Activated effector memory CD4-positive, alpha-beta T cell treated with Interleukin-2 at 50 U/mL for 16 hours (primary cell): ENCODE measurements around the gene AOX1.
A peak's percentile ranks its signal among the peaks of the same experiment; 100 is the strongest.
"Not testable (repeated sequence)": the region's sequence is repeated elsewhere in the genome, so short reads cannot be mapped to it uniquely, and the experiment has no call there.

Source experiments
- DNase-seq: peaks from one replicate; pipeline ENCODE4 v3.0.0-alpha.2; 2020

Gene AOX1

DNA sequence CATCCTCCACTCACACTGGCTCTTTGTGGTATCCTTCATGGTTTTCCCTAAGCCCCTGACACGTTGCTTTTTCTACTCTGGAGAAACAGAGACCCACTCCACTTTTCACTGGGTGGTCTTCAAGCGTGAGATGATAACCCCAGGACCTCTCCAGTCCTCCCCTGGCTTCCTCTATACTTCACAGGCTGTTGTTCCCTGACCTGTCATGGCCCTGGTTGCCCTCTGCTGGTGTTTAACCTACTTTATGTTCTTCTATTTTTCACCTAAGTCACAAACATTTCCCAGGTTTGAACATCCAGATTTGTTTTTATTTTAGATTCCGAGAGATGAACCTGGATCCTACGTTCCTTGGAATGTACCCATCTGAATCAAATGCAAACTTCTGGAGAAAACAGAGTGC is 84.5 kb downstream of the AOX1 start:
- DNase-seq, result no peak

DNA sequence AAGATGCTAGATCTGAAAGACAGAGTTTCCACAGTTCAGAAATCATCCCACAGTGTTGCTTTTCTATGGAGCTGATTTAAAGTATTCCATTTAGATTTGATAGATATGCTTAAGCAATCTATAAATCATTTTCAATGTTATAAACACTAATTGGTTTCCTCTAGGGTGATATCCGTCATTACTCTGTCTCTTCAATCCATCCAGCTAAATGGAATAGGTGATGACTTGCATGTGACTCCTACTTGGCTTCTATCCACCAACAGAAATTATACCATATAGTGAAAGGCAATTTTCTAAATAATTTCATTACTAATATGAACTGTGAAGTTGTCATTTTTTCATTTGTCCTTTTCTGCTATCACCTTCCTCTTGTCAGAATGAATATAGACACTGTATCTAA is 84.9 kb downstream of the AOX1 start:
- no peak for DNase-seq

DNA sequence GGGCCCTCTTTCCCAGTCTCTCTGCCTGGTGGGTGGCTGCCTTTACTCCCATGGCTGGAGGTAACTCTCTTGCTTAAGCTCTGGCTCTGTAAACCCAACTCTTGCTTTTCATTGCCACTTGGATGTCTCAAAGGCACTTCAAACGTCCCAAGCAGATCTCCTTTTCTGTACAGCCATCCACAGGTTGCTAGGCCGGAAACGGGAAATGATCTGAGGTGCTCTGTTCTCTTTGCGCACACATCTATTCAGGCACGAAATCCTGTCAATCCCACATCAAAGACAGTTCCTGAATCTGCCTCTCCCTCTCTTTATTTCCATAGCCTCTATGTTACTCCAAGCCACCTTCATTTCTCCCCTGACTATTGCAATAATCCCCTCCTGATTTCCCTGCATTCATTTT is 87.4 kb downstream of the AOX1 start:
- DNase-seq, result no peak

DNA sequence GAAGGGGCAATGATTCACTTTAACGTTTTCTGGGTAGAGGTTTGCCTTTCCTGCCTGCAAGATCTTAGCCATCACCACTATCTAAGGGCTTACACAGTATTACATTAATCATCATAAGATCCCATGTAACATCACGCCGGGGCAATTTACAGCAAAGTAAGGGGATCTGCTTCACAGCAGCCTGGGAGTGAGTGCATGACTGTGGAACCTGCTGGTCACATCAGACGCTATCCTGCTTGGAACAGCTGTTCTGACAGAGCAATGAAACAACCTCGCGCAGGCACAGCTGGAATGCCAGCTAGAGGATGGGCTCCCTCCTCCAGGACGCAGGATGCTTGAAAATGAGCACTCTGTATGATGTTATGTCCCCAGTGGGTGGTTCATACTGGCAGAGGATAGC is 89.0 kb downstream of the AOX1 start:
- no peak for DNase-seq

DNA sequence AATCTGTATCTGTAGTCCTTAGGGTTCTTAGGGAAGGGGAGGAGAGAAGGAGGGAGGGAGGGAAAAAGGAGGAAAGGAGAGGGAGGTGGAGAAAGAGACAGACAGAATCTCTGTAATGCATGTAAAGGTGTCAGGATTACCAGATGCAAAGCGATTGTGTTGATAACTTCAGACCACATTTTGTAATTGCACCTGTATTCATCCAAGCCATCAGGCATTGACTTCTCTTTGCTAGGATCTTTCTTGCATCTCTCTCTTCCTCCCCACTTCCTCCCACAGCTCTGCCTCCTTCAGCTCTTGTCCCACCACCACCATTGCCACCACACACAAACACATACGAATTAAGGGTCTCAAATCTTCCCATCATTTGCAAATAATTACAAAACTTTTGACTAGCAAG is 91.4 kb downstream of the AOX1 start:
- DNase-seq, result no peak

DNA sequence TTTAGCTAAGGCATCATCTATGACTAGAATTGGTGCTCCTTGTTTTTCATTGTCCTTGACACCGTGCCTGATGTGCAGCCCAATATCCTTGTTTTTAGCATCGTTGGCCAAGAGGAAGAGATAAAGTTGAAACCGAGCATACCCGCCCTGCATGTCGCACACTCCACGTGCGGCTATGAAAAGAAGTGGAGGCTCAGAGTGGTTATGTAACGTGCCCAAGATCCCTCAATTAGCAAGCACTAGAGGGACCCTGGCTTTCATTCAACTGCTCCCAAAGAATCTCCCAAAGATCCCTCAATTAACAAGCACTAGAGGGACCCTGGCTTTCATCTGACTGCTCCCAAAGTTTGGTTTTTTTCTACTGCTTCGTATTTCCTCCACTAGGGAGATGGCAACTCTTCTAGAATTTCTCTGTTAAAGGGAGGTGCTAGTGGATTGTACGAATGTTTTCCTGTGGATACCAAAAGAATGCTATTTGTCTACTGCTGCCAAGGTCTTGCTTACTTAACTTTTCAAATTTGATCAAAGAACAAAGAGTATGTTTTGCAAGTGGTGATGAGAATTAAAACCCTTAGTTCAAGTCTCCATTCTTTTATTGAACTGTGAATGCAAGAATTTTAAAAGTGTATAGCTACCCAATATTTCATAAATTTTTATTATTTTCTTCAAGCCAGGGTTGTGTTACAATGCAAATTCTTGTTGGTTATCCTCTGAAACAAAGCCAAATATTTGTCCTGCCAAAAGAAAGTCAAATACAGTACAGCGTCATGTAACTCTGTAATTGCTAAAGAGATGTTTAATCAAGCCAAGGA is 92.1 kb downstream of the AOX1 start:
- no peak for DNase-seq

DNA sequence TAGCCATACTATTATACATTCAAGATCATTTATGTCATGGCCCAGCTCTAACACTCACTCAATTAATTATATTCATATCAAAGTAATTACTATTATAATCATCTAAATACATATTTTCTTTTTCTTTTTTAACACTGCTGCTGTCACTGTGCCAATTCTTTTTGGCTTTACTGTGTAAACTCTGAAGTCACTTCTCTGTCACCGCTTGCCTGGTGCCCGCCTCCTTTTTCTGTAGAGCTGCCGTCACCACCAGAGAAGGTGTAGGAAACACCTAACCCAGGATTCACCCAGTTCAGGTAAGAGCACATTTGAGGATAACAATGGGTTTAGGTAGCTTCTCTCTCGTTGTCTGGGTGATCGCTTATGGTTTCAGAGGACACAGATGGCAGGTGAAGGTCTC is 93.3 kb downstream of the AOX1 start:
- no peak for DNase-seq

DNA sequence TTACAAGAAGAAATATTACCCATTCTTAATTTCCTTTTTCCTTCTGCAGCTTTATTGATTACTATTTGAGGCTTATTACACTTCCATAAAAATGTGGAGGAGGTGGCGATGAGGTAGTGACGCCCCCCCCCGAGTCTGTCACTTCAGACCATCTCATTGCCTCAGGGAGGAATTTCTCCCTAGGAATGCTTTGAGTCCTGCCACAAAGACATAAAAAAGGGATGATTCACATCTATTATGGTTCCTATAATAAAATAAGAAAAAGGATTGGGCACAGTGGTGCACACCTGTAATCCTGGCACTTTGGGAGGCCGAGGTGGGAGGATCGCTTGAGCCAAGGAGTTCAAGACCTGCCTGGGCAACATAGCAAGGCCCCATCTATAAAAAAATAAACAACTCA is 93.7 kb downstream of the AOX1 start:
- no peak for DNase-seq

DNA sequence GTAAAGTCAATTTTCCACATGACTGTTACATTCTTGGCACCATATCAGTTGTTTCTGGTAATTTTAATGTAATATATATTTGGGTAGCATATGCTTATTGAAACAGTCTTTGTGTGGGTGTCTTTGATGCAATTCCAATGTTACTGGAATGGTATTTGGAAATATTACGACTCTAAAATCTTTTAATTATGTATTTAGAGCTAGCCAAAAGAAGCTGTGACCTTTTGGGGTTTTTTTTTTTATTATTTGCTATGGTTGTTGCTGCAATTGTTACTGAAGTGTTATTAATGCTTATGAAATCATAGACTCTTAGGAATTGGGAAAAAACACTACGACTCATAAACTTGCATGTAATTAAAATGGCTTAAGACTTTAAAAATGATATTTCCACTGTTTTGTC is 95.9 kb downstream of the AOX1 start:
- DNase-seq, result no peak

DNA sequence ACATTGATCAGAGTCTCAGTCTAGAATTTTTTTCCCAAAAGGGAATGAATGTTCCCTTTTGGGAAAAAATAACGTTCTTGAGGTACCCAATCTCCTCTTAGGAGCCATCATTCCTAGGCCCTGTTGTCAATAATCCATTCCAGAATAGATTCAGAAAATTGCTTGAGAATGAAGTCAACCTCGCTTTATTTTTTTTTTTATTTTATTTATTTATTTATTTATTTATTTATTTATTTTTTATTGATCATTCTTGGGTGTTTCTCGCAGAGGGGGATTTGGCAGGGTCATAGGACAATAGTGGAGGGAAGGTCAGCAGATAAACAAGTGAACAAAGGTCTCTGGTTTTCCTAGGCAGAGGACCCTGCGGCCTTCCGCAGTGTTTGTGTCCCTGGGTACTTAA is 96.6 kb downstream of the AOX1 start:
- DNase-seq, result not testable (repeated sequence)

DNA sequence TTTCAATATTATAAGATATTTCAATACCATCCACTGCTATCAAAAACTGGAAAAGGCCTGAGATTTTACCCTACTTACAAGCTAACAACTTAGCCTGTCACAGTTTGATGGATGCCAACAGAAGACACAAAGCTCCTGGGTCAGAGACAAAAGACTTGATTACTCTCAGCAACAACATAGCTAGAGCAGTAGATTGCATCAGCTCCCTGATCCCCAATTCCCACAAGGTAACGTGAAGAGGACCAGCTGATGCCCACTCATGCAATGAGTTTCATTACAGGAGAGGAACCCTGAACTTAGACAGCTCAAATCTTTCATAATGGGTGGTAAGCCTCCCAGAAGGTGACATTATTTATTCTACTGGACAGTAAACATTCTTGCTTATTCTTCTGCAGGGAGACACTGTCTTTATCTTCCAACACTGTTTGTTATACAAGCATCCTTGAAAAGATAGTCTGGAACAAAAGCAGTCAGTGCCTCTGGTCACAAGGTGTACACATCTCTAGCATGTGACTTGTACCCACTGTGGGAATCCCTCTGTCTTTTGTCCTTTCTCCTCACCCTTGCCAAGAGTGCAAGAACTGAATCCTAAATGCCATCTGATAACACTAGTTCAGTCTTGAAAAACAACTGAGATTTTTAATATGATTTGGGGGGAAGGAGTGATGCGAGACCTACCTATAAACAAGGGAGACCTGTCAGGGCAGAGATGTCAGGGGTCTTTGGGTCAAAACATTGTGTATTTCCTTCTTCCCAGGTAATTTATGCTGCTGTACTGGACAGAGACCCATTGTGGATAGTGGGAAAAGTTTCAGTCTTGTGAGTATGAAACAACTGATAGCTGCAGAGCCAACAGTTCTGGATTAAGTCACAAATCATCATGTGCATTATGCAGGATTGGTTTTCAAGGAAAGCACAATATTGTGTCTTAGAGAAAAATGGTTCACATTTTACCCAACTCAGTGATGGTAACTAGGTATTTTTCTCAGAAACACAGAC is 102.4 kb downstream of the AOX1 start:
- DNase-seq, result no peak

DNA sequence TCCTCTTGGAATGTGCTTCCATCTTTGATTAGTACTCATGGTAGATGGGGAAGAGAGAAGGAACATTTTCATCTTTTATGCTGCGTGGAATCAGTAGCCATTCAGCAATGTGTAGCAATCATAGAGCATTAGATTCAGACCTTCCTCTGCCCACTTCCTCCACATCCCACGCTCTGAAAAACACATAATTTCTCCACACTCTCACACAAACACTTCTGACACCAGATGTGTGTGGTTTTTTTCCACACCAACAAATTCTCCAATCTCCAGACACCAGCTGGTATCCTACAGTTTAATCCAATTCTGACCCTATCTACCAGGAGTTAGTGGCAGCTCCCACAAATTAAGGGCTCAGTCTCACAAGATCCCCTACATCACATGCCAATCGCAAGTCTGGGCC is 103.3 kb downstream of the AOX1 start:
- DNase-seq, result no peak

DNA sequence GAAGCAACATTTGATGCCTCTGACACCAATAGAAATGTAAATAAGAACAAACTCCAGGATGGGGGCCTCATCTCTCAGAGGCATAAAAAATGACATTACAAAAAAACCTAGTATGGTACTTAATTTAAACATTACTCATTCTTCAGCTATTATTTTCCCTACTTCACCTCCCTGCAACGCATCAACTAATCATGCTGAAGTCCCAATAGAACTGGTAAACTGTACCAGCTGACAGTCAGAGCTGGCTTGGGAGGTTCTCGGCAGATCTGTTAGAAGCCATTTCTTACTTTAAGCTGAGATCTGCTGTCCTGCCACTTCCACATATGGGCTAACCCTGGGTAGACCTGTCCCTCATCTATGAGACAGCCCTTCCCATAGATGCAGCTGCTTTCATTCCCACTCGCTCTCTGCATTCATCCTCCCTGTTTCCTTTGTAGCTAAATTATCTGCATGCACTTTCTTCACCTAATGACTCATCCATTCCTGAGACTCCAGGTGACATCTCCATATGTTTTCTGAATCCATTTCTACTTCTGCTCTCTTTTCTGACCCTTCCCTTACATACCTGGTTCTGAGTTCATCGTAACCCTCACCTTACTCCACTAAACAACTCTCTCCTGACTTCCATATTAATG is 108.1 kb downstream of the AOX1 start:
- DNase-seq, result no peak

DNA sequence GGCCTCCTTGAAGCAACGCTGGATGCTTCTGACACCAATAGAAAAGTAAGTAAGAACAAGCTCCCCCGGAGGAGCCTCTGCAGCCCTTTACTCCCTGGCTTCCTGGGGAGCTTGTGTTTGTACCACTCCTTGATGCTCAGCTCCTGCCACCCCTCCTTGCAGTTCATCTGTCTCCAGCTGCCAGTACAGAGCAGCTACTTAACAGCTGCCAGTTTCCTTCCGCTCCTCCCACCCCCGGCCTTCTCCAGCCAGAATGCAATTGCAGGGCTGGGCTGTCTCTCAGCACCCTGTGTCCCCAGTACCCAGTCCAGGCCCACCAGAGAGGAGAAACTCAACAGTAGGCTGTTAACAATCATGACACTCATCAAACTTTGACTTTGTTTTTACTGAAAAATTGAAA is 109.4 kb downstream of the AOX1 start:
- no peak for DNase-seq

DNA sequence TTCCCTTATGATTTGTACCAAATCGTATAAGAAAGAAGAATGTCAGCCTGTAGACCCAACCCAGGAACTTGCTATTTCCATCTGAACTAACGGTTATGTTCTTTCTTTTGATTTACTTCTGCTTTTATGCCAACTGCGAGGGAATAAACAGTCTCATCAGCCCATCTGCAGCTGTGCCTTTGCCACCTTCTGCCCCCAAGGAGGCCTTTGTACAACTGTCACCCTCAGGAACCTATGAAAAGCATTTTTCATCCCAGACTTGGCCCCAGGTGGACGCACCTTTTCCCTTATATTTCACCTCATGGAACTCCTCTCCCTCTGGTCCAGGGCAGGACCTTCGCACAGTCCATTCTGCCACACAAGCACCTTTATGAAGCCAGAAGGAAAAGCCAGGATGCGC is 109.8 kb downstream of the AOX1 start:
- no peak for DNase-seq

DNA sequence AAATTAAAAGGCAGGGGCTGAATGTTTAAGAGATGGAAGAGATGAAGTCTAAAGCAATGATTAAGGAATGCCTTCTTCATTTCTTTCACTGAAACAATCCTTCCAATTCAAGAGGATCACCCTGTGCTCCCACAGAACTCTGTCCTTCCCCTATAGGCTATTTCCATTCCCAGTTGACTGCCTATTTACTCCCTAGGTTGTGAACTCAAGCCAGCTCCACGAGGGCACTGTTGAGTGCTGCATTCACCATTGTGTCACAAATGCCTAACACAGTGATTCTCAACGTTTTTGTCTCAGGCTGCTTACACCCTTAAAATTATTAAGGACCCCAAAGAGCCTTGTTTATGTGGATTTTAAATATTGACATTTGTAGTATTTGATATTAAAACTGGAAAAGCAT is 112.4 kb downstream of the AOX1 start:
- DNase-seq, result no peak

DNA sequence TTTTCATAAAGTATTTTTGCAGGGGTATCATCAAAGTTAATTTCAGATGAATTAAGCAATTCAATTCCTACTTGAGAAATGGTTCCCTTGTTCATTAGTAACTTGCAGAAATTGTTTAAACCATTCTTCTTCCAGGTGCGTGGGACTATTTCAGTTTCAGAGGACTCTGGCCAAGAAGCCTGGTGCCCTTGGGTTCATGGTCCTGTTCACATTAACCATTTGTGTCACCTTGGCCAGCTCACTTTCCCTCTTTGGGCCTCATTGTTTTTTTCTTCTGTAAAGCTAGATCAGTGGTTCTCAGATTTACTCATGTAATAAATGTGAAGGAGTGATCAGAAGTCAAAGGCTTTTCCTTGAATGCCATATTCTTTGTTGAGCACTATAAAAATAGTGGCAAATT is 113.5 kb downstream of the AOX1 start:
- no peak for DNase-seq

DNA sequence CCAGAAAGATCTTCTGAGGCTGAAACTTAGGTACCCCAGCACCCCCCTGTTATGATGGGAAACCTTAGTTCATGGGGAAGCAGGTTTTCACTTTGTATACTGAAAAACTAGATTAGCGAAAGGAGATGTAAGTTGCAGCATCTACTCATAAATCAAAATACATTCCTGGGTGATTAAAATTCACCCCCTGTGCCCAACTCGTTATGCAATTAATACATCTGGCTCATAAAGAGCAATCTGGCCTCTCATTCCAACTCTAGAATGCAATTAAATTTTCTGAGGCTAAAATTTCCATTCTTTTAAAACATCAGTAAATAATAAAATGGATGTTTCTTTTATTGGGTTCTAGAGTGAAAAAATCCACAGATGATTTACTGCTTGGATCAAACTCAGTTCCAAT is 115.0 kb downstream of the AOX1 start:
- DNase-seq, result no peak

DNA sequence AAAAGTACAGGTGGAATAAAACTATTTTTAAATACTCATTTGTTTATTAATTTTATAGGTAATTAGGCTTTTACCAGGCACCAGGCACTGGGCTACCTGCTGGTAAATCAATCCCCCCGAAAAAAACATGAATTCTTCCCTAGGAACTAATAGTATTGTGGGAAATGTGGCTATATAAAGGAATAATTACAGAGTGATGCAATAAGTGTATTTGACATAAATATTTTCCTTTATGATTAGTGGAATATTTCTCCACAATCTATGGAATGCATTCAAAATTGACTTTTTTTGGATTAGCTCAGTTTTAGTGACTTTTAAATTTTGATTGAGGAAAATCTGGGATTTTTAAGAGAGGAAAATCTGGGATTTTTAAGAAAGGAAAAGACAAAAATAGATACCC is 116.2 kb downstream of the AOX1 start:
- no peak for DNase-seq

DNA sequence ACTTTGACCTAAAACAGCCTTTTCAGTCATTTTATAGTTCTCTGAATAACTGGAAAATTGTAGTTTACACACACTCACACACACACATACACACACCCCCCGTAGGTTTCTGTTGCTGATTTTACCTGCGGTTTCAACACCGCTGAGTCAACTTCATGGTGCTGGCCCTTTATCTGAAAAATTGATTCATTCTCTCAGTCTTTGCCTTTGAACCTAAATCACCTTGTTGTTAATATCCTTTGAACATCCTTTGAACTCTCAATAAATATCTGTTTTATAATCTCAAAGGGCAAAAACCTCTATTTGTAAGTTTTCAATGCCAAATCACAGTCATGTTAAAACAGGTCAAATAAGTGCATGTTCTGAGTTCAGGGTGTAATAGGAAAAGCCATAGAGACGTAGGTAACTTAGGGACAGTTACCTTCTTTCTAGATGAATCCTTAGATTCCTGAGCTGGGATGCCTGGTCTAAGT is 116.9 kb downstream of the AOX1 start:
- peak; percentile 15 for DNase-seq

DNA sequence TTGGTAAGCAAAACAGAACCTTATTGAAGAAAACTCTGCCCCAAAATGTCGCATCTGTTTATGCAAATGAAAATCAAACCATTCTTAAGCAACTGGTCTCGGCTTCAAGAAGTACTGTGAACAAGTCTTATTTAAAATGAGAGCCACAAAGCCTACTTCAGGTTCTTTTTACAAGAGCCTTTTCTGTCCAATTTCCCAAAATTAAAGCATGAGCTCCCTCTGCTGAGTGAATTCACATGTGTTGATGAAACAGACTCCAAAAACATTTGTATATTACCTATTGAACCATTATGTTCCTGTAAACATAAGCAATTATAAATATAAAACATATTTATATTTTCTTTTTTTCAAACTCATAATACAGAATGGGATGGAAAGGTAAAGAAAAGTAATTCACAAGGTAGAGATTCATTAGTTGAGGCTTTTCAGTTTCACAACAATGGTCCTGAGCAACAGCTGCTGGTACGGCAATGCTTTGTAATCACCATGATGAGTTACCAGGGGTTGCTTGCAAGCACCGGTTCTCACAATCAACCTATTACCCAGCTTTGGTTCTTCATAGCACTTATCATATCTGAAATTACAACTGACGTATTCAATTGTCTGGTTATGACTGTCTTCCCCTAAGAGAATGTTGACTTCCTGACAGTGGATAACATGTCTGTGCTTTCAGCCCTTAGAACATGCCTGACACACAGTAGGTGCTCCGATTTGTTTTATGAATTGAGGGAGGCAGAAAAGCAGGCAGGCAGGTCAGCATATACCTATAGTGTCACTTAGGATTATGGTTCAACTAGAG is 117.5 kb downstream of the AOX1 start:
- no peak for DNase-seq

DNA sequence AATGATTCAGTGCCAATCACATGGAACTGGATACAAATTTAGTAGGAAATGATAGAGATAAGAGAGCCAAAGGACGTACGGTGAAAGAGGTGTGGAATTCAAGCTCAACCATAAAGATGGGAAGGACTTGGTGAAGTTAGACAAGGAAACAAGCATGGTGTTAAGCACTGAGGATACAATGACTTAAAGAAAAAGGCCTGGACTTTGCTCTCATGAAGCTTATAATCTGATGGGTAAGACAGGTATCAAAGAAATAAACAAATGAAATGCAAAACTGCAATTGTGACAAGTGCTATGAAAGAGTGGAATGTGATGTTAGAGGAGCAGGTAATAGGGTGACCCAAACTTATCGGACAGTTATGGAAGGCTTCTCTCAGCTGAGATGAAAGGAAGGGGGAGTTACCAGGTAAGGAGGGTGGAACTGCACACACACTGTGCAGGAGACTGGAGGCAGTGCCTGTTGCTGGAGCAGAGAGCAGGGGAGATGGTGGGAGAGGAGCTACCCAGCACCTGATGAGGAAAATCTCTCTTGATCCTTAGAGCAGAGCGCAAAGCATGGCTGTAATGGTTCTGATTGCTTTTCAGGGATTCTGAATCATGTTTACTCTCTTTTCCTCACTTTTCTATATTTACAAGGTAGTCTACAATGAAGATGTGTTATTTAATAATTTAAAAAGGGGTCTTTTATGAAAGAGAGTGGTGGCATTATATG is 118.3 kb downstream of the AOX1 start:
- no peak for DNase-seq
